ENCODE results near the gene TMEM120B.

Gene TMEM120B

DNA sequence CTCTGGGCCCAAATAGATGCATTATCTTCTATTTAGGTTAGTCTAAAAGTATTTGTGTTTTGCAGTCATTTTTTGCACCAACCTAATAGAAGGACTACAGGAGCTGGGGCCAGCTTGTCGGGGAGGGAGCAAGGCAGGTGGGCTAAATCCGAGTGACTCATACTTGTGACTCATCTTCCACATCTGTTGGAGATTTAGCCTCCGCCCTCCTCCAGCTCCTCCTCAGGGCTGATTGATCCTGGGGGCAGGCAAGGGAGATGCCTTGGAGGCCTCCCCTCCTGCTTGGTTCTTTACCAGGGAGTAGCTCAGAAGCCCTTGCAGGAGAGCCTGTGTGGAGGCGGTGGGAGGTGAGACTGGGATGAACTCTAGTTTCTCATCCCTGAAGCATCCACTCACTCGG, 53.0 kb downstream of the TMEM120B start (continued):
- TF ChIP-seq, protein P1, sequence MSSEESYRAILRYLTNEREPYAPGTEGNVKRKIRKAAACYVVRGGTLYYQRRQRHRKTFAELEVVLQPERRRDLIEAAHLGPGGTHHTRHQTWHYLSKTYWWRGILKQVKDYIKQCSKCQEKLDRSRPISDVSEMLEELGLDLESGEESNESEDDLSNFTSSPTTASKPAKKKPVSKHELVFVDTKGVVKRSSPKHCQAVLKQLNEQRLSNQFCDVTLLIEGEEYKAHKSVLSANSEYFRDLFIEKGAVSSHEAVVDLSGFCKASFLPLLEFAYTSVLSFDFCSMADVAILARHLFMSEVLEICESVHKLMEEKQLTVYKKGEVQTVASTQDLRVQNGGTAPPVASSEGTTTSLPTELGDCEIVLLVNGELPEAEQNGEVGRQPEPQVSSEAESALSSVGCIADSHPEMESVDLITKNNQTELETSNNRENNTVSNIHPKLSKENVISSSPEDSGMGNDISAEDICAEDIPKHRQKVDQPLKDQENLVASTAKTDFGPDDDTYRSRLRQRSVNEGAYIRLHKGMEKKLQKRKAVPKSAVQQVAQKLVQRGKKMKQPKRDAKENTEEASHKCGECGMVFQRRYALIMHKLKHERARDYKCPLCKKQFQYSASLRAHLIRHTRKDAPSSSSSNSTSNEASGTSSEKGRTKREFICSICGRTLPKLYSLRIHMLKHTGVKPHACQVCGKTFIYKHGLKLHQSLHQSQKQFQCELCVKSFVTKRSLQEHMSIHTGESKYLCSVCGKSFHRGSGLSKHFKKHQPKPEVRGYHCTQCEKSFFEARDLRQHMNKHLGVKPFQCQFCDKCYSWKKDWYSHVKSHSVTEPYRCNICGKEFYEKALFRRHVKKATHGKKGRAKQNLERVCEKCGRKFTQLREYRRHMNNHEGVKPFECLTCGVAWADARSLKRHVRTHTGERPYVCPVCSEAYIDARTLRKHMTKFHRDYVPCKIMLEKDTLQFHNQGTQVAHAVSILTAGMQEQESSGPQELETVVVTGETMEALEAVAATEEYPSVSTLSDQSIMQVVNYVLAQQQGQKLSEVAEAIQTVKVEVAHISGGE (tag by site-specific recombination; conservative IDR thresholded peaks at IDR 0.05; ENCODE audit: low read depth), result no peak
- 0 out of 2 replicates have a peak, but pooled peaks have one; percentile 55 for TF ChIP-seq ZNF24 (tag by site-specific recombination; IDR thresholded peaks at IDR 0.05)
- TF ChIP-seq KLF1 (tag by site-specific recombination; IDR thresholded peaks at IDR 0.05), result peak; percentile 14; the same call in 1 of the 2 replicates
- peak; percentile 40 for TF ChIP-seq PRDM10 (tag by site-specific recombination; IDR thresholded peaks at IDR 0.05)
- TF ChIP-seq ZNF518A (tag by site-specific recombination; conservative IDR thresholded peaks at IDR 0.05; ENCODE audit: low read depth), result no peak
- TF ChIP-seq, protein P2, sequence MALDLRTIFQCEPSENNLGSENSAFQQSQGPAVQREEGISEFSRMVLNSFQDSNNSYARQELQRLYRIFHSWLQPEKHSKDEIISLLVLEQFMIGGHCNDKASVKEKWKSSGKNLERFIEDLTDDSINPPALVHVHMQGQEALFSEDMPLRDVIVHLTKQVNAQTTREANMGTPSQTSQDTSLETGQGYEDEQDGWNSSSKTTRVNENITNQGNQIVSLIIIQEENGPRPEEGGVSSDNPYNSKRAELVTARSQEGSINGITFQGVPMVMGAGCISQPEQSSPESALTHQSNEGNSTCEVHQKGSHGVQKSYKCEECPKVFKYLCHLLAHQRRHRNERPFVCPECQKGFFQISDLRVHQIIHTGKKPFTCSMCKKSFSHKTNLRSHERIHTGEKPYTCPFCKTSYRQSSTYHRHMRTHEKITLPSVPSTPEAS (tag by site-specific recombination; IDR thresholded peaks at IDR 0.05), result no peak
- TF ChIP-seq ZNF600 (tag by site-specific recombination; IDR thresholded peaks at IDR 0.05), result peak; percentile 57; the same call in 1 of the 2 replicates
- TF ChIP-seq TRIM28 (IDR thresholded peaks at IDR 0.05; ENCODE audit: borderline replicate concordance, low read length), result no peak
- TF ChIP-seq PATZ1 (tag by site-specific recombination; IDR thresholded peaks at IDR 0.05), result peak; percentile 83
- TF ChIP-seq, protein P3, sequence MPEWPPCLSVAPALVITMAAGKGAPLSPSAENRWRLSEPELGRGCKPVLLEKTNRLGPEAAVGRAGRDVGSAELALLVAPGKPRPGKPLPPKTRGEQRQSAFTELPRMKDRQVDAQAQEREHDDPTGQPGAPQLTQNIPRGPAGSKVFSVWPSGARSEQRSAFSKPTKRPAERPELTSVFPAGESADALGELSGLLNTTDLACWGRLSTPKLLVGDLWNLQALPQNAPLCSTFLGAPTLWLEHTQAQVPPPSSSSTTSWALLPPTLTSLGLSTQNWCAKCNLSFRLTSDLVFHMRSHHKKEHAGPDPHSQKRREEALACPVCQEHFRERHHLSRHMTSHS (tag by site-specific recombination; IDR thresholded peaks at IDR 0.05), result no peak
- TF ChIP-seq, protein P4, sequence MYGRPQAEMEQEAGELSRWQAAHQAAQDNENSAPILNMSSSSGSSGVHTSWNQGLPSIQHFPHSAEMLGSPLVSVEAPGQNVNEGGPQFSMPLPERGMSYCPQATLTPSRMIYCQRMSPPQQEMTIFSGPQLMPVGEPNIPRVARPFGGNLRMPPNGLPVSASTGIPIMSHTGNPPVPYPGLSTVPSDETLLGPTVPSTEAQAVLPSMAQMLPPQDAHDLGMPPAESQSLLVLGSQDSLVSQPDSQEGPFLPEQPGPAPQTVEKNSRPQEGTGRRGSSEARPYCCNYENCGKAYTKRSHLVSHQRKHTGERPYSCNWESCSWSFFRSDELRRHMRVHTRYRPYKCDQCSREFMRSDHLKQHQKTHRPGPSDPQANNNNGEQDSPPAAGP (tag by site-specific recombination; IDR thresholded peaks at IDR 0.05), result peak; percentile 67
- no peak for TF ChIP-seq ZNF19 (tag by site-specific recombination; IDR thresholded peaks at IDR 0.05; ENCODE audit: low read depth)
- peak; percentile 43 for TF ChIP-seq IKZF3 (tag by site-specific recombination; IDR thresholded peaks at IDR 0.05)
- TF ChIP-seq ZNF701 (tag by site-specific recombination; IDR thresholded peaks at IDR 0.05), result no peak
- TF ChIP-seq, protein P5, sequence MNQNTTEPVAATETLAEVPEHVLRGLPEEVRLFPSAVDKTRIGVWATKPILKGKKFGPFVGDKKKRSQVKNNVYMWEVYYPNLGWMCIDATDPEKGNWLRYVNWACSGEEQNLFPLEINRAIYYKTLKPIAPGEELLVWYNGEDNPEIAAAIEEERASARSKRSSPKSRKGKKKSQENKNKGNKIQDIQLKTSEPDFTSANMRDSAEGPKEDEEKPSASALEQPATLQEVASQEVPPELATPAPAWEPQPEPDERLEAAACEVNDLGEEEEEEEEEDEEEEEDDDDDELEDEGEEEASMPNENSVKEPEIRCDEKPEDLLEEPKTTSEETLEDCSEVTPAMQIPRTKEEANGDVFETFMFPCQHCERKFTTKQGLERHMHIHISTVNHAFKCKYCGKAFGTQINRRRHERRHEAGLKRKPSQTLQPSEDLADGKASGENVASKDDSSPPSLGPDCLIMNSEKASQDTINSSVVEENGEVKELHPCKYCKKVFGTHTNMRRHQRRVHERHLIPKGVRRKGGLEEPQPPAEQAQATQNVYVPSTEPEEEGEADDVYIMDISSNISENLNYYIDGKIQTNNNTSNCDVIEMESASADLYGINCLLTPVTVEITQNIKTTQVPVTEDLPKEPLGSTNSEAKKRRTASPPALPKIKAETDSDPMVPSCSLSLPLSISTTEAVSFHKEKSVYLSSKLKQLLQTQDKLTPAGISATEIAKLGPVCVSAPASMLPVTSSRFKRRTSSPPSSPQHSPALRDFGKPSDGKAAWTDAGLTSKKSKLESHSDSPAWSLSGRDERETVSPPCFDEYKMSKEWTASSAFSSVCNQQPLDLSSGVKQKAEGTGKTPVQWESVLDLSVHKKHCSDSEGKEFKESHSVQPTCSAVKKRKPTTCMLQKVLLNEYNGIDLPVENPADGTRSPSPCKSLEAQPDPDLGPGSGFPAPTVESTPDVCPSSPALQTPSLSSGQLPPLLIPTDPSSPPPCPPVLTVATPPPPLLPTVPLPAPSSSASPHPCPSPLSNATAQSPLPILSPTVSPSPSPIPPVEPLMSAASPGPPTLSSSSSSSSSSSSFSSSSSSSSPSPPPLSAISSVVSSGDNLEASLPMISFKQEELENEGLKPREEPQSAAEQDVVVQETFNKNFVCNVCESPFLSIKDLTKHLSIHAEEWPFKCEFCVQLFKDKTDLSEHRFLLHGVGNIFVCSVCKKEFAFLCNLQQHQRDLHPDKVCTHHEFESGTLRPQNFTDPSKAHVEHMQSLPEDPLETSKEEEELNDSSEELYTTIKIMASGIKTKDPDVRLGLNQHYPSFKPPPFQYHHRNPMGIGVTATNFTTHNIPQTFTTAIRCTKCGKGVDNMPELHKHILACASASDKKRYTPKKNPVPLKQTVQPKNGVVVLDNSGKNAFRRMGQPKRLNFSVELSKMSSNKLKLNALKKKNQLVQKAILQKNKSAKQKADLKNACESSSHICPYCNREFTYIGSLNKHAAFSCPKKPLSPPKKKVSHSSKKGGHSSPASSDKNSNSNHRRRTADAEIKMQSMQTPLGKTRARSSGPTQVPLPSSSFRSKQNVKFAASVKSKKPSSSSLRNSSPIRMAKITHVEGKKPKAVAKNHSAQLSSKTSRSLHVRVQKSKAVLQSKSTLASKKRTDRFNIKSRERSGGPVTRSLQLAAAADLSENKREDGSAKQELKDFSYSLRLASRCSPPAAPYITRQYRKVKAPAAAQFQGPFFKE (tag by site-specific recombination; IDR thresholded peaks at IDR 0.05; ENCODE audit: borderline replicate concordance), result no peak

Measured in HEK293 (cell line).